Medulla oblongata (tissue), 1 donor: ENCODE measurements around the gene TEKT4.
"Not testable (repeated sequence)": the region's sequence is repeated elsewhere in the genome, so short reads cannot be mapped to it uniquely, and the experiment has no call there.

Source experiments
- DNase-seq: peaks from one replicate; pipeline ENCODE4 v3.0.0-alpha.2; 2015; ENCODE audit errors: extremely low spot score

The TEKT4 gene

GRCh38 chr2:94871226-94872087 lies at the start of gene TEKT4:
Gene TEKT4 (plus strand): TSS chr2:94871430. CDS start chr2:94871580, 150 bp downstream.
- DNase-seq, result no peak

GRCh38 chr2:94839224-94839623 lies 32.0 kb upstream of the TEKT4 start:
- DNase-seq, result not testable (repeated sequence)

GRCh38 chr2:94856856-94857255 lies 14.4 kb upstream of the TEKT4 start:
- DNase-seq, result not testable (repeated sequence)

GRCh38 chr2:94857367-94858162 lies 13.7 kb upstream of the TEKT4 start:
- not testable (repeated sequence) for DNase-seq

- DNase-seq, result not testable (repeated sequence)
These were observed 12.9 kb upstream of the TEKT4 start for GRCh38 chr2:94858163-94858888.

GRCh38 chr2:94861308-94862152 lies 9.7 kb upstream of the TEKT4 start:
- DNase-seq, result no peak

- DNase-seq, result not testable (repeated sequence)
These were observed 8.3 kb upstream of the TEKT4 start for GRCh38 chr2:94862903-94863302.

GRCh38 chr2:94869131-94869530 lies 2.1 kb upstream of the TEKT4 start:
- no peak for DNase-seq

GRCh38 chr2:94869552-94870439 lies 1.4 kb upstream of the TEKT4 start:
- DNase-seq, result no peak

GRCh38 chr2:94870440-94871225 lies 597 bp upstream of the TEKT4 start:
- DNase-seq, result no peak

- DNase-seq, result no peak
These were observed 923 bp downstream of the TEKT4 start for GRCh38 chr2:94872088-94872618.

- no peak for DNase-seq
These were observed 1.6 kb downstream of the TEKT4 start for GRCh38 chr2:94872676-94873361.

GRCh38 chr2:94873362-94874276 lies 2.4 kb downstream of the TEKT4 start:
- DNase-seq, result no peak

- peak; percentile 29 for DNase-seq
These were observed 3.2 kb downstream of the TEKT4 start for GRCh38 chr2:94874277-94874997.

- no peak for DNase-seq
These were observed 4.0 kb downstream of the TEKT4 start for GRCh38 chr2:94875064-94875819.
